ENCODE results near the gene CACNG7.
"Not testable (repeated sequence)": the region's sequence is repeated elsewhere in the genome, so short reads cannot be mapped to it uniquely, and the experiment has no call there.

The CACNG7 gene

GRCh38 chr19:53908935-53909415 is at the start of gene CACNG7:
CACNG7 (plus strand) TSS chr19:53909278; CDS start chr19:53912832, 3,554 bp downstream.
- DNase-seq: peak; percentile 66

GRCh38 chr19:53864308-53864836 is 44.7 kb upstream of the CACNG7 start:
- DNase-seq: no peak

DNA sequence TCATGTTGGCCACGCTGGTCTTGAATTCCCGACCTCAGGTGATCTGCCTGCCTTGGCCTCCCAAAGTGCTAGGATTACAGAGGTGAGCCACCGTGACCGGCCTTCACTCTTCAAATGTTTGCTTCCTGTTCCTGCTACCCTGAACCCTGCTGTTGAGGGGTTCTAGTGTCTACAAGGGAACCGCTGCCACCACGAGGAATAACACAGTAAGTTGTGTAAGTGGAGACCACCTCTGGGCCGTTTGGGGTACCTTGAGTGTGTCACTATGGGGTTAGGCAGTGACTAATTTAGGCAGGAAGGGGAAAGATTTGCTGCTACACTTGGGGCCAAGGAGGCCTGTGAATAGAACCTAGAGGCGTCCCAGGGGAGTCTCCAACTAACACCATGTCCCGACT is 43.6 kb upstream of the CACNG7 start:
- no peak for DNase-seq

GRCh38 chr19:53865918-53866864 is 42.9 kb upstream of the CACNG7 start:
- DNase-seq: peak; percentile 90

DNA sequence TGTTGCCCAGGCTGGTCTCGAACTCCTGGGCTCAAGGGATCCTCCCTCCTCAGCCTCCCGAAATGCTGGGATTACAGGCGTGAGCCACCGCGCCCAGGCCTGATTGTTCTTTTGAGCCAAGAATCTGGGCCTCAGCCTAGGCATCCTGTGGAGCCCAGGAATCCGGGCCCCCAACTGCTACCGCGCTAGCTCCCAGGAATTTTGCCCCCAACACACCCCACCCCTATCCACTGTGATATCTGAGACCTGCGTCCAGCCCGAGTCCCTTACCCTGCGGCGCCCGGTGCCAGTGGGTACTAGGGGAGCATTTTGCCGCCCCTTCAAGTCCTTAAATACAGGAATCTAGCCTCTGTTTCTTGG is 42.2 kb upstream of the CACNG7 start:
- DNase-seq: no peak

DNA sequence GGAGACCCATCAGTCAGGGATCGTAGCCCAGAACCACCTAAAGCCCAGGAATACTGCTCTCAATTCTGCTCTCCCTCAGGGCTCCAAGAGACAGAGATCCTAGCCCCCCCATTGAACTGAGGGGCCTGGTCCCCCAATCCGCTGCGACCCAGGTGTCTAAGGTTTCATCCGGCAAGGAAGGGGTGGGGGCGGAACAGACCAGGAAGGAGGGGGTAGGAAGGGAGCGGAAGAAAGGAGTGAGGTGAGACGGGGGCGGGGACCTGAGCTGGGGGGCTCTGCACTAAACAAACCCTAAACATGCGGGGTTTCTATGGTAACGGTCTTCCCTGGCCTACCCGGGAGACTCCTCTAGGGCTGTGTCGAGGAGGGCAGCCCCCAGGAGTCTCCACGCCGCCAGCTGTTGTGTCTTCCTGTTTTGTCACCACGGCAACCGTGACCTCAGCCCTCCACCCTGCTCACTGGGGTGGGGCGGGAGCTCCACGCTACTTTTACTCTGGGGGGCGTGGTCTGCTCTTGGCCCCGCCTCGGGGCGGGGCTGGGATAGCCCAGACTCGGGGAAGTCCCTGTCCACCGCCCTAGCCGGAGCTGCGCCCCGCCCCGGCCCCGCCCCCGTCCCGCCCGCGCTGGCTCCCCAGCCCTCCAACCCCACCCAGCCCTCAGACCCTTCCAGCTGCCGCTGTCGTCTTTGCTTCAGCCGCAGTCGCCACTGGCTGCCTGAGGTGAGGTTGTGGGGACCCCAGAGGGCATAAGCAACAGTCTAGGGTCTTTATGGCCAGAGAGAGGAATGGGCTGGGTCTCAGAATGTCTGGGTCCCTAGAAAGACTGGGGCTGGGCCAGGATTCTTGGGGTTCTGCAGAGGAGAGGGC is 41.6 kb upstream of the CACNG7 start, which contains the start of gene MYADM:
Gene MYADM (plus strand): TSS at position 659 of the 866 bp plus-strand sequence. CDS start 5,647 bp downstream, outside the sequence.
- peak; percentile 99 for DNase-seq

DNA sequence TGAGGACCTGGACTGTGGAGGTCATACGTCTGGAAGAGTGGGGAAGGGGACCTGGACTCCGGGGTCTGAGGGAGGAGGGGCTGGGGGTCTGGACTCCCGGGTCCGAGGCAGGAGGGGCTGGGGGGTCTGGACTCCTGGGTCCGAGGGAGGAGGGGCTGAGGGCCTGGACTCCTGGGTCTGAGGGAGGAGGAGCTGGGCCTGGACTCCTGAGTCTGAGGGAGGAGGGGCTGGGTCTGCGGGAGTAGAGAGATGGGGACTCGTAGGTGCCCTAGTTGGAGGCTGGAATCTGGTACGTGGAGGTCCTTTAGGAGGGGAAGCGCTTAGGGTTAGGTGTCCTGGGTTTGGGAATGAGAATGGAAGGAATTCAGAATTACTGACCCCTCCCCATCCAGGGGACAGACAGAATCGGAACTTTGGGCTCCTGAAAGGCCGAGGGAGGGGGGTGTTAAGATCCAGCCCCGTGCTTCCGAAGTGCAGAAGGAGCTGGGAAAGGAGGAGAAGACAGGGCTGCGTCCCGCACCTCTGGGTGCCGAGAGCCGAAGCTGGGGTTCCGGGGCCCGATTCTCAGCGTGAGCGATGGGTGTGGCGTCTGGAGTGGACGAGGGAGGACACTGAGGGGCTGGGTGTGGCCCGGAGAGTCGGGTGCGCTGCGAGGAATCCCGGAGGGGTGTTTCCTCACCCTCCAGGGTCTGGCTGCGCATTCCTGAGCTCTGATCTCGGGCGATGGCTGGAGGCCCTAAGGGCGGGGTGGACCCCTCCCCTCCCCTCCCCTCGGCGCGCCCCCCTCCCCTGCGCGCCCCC is 40.8 kb upstream of the CACNG7 start:
- DNase-seq: peak; percentile 80

DNA sequence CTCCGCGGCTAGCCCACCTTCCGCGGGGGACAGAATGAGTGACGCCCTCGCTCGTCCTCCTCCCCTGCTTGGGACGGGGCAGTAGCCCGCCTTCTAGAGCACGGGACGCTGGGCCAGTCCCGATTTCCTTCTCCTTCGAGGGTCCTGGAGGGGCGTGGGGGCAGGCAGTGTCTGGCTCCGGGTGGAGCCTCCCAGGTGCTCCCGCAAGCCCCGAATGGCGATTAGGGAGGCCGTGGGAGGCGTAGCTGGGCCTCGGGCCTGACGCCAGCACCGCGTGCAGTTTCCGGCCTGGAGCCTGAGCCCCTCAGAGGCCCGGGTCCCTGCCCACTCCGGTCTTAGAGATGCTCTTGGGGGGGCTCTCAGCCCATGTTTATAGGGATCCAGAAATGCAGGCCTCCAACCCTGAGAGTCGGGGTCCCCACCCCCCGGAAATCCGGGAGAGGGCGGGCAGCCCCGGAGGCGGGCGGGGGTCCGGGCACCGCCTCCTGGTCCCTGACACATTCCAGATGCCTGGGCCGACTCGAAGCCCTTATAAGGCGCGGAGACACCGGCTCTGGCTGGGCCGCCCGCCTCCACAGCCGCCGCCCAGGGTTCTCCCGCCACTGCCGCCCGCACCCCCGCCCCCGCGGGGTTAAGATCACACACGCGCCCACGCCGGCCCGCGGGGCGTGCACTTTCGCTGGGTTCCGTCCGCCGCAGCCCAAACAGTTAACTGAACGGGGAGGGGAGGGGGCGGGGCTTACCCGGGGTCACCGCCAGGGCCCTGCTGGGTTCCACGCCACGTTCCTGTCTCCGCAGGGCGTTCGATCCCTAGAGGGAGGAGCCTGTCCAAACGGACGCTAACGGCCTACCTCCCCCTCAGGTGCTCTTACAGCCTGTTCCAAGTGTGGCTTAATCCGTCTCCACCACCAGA is 39.9 kb upstream of the CACNG7 start:
- peak; percentile 93 for DNase-seq

DNA sequence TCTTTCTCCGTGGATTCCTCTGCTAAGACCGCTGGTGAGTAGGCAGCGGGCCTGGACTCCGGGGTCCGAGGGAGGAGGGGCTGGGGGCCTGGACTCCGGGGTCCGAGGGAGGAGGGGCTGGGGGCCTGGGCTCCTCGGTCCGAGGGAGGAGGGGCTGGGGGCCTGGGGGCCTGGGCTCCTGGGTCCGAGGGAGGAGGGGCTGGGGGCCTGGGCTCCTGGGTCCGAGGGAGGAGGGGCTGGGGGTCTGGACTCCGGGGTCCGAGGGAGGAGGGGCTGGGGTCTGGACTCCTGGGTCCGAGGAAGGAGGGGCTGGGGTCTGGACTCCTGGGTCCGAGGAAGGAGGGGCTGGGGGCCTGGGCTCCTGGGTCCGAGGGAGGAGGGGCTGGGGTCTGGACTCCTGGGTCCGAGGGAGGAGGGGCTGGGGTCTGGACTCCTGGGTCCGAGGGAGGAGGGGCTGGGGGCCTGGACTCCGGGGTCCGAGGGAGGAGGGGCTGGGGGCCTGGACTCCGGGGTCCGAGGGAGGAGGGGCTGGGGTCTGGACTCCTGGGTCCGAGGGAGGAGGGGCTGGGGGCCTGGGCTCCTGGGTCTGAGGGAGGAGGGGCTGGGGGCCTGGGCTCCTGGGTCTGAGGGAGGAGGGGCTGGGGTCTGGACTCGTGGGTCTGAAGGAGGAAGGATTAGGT is 39.1 kb upstream of the CACNG7 start:
- DNase-seq: not testable (repeated sequence)

- DNase-seq: peak; percentile 27
Measured at GRCh38 chr19:53870485-53870844, 38.6 kb upstream of the CACNG7 start.

DNA sequence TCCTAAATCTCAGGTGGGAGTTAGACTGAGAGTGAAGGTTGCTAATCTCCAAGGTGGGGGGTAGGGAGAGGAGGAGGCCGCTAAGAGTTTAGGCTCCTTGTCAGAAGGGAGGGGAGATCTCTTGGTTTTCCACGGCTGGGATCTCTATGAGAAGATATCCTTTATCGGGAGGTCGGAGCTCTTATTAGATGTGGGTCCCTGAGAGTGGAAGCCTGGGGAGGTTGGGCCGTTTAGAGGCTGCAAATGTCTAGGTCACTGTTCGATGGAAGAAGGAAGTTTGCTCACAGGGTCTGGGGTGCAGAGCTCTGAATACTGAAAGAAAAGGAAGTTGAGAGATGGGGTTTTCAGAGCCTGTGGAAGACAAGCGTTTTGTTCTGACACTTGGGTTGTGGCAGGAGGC is 37.6 kb upstream of the CACNG7 start:
- no peak for DNase-seq

- no peak for DNase-seq
Measured at GRCh38 chr19:53872762-53873161, 36.3 kb upstream of the CACNG7 start.

- no peak for DNase-seq
Measured at GRCh38 chr19:53873773-53874605, 35.1 kb upstream of the CACNG7 start.

DNA sequence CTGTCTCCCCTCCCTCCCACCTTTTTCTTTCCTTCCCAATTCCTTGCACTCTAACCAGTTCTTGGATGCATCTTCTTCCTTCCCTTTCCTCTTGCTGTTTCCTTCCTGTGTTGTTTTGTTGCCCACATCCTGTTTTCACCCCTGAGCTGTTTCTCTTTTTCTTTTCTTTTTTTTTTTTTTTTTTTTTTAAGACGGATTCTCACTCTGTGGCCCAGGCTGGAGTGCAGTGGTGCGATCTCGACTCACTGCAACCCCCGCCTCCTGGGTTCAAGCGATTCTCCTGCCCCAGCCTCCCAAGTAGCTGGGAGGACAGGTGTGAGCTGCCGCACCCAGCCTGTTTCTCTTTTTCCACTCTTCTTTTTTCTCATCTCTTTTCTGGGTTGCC is 34.5 kb upstream of the CACNG7 start:
- no peak for DNase-seq

GRCh38 chr19:53875602-53876325 is 33.3 kb upstream of the CACNG7 start:
- DNase-seq: no peak

GRCh38 chr19:53876651-53877224 is 32.3 kb upstream of the CACNG7 start:
- no peak for DNase-seq

- no peak for DNase-seq
Measured at GRCh38 chr19:53877361-53877766, 31.7 kb upstream of the CACNG7 start.

DNA sequence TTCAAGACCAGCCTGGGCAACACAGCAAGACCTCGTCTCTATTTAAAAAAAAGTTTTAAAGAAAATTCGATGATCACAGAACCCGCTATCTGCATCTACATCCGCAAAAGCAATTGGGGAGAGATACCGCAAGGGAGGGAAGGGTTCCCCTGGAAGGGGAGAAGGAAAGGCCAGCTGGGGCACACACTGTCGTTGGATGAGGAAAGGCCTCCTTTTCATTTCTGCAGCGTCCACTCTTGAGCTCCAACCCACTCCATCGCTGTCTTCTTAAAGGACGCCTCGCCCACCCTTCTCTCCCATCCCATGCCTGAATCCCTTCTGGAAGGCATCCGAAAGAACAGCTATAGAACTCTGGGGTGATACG is 30.3 kb upstream of the CACNG7 start:
- no peak for DNase-seq

All from eye (tissue), 1 donor.